Activated T-helper 1 cell treated with anti-CD3 and anti-CD28 coated beads, Interleukin-12 subunit alpha, Interleukin-12 subunit beta, Interleukin-2, Interleukin-4 antibody, amounts not matched to agents 30 ng/mL and 10 ng/mL and 1 ng/mL, durations not matched to agents 14 hours and 24 hours and 36 hours (primary cell): ENCODE results near the gene NKD1. TPM values are rescaled to one million over a fixed set of nuclear protein-coding genes. Genes with fewer than 3 reads are reported as not detected.
A peak's percentile ranks its signal among the peaks of the same experiment; 100 is the strongest.

Source experiments
- DNase-seq: peaks from one replicate; pipeline ENCODE4 v3.0.0; 2021; ENCODE audit warnings: low spot score
- H3K27ac Mint-ChIP-seq: one replicate; pipeline ENCODE4 v1.8.0; 2021; ENCODE audit warnings: mild to moderate bottlenecking, mixed read lengths
- H3K27me3 Mint-ChIP-seq: one replicate; pipeline ENCODE4 v1.8.0; 2022; ENCODE audit warnings: mild to moderate bottlenecking, moderate library complexity, mixed read lengths; ENCODE audit not compliant: insufficient read depth
- H3K36me3 Mint-ChIP-seq: one replicate; pipeline ENCODE4 v1.8.0; 2021; ENCODE audit warnings: low read depth, mixed read lengths
- H3K4me1 Mint-ChIP-seq: one replicate; pipeline ENCODE4 v1.8.0; 2021; ENCODE audit warnings: low read depth, mixed read lengths
- H3K4me3 Mint-ChIP-seq: one replicate; pipeline ENCODE4 v1.8.0; 2021; ENCODE audit warnings: mild to moderate bottlenecking, moderate library complexity, mixed read lengths
- H3K9me3 Mint-ChIP-seq: one replicate; pipeline ENCODE4 v1.8.0; 2021; ENCODE audit warnings: mixed read lengths
- intact Hi-C: fragments of 100-400 bp; cut with micrococcal nuclease; formaldehyde crosslinking; loops from one replicate; pipeline ENCODE4 v1.15.1; 2024
- total RNA-seq: library from RNA; stranded (reverse); gene quantifications from 2 replicates; pipeline ENCODE4 v1.2.3, GENCODE V29; 2022

Gene NKD1
- total RNA-seq, 1 donor from 2014 or later = 1.1 TPM

DNA sequence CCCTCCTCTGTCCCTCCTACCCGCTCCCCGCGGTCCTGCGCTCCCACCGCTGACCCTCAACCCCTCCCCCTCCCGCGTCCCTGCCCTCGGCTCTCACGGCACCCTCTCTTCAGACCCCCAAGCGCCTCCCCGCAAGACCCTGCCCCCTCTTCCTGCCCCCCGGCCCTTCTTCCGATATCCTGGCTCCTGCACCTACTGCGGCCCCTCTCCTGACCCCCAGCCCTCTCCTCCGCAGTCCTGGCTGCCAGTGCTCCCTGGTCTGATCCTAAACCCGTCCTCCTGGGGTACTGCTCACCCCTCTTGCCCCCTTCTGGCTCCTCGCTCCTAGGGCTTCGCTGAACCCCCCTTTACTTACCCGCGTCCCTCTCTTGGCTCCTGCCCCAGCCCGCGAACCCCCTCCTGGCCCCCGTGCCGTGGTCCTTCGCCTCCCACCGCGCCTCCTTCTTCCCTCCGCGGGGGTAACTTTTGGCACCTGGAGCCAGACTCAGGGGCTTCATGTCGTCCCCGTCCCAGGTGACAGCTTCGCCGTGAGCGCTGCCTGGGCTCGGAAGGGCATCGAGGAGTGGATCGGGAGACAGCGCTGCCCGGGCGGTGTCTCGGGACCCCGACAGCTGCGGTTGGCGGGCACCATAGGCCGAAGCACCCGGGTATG is 839 bp downstream of the NKD1 start:
- H3K4me1 Mint-ChIP-seq = peaks cover 14% of the 10 kb centered on the region
- no peaks in the 10 kb centered on the region for H3K36me3 Mint-ChIP-seq
- no peak for DNase-seq
- intact Hi-C loops = loop anchor here (1.0 to 10.0 kb wide), 8 partner anchors 116 to 524 kb away; partner anchors contain the start of gene CNEP1R1
- H3K27me3 Mint-ChIP-seq = peaks cover 38% of the 10 kb centered on the region
- no peak overlapping the region for H3K27ac Mint-ChIP-seq
- peak overlapping the region; percentile 75 for H3K4me3 Mint-ChIP-seq
- H3K9me3 Mint-ChIP-seq = peaks cover 4% of the 10 kb centered on the region

DNA sequence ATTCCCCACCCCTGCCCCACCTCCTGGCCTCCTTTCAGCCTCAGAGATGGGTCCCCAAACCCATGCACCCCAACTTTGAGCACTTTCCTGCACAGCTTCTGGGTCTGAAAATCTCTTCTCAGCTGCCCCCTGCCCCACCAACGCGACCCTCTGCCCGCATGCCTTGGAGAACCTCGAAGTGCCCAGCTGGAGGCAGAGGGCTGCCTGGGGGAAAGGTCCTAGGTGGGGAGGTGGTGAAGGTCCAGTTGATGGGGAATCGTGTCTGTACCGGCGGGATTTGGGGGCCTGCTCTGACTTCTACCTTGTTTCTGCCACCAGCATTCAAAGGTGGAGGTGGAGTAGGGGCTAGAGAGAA is 1.3 kb downstream of the NKD1 start:
- Mint-ChIP-seq H3K9me3 (no peaks in the 10 kb centered on the region), H3K27ac (no peak overlapping the region), H3K4me3 (peak overlapping the region; percentile 70), H3K4me1 (peaks cover 14% of the 10 kb centered on the region), H3K27me3 (peaks cover 38% of the 10 kb centered on the region), H3K36me3 (no peaks in the 10 kb centered on the region)
- DNase-seq = no peak
- intact Hi-C loops = loop anchor here (5.0 to 10.0 kb wide), 3 partner anchors 222 to 337 kb away; no protein-coding TSS in a partner anchor

DNA sequence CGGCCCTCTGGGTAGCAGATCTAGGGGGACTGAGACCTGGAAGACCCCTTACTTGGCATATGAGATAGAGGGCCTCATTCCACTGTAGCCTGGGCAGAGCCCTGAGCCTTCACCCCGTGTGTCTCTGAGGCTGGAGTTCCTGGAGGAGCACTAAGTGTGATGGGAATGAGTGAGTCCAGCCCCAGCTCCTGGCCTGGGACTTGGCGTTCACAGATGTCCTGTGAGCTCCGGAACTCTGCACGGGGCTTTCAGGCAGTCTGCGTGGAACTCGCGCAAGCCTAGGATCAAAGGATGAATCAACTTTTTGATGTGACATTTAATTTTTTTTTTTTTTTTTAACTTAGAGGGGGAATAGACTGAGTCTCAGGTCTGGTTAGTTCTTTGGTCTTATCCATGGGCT is 1.8 kb downstream of the NKD1 start:
- Mint-ChIP-seq H3K4me1 (peaks cover 14% of the 10 kb centered on the region), H3K27me3 (peaks cover 38% of the 10 kb centered on the region), H3K4me3 (peak overlapping the region; percentile 70), H3K36me3 (no peaks in the 10 kb centered on the region), H3K27ac (no peak overlapping the region), H3K9me3 (no peaks in the 10 kb centered on the region)
- DNase-seq = no peak
- intact Hi-C loops = no loop called here

DNA sequence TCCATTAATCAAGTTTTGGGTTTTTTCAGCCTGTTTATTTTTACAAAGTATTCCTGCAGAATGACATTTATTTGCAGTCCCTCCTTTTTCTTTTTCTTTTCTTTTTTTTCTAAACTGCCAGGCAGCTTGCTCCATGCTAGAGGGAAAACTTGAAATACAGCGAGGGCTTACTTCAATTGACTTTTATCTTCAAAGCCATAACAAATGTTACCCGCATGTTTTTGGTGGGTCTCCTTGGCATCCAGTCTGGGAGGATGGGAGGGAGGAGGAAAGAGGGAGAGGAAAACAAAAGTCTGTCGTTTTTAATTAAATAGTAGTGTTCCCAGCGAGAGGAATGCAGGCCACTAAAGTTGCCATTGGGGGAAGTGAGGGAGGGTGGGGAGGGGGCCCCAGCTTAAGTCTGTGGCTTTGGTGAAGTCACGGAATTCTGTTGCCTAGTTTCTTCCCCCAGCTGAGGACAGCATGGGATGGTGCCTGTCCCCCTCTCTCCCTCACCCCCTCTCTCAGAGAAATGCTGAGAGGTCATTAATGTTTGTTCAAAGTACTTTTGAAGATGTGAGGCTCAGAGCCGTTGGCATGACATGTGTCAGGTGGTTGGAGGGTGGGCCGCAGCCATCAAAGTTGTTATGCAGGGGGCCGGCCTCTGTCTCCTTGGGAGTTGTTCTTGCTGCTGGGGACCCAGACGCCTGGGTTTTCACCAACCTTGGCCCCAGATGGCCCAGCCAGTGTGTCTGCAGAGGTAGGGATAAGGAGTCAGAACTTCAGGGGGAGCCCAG is 2.9 kb downstream of the NKD1 start:
- intact Hi-C loops = no loop called here
- Mint-ChIP-seq H3K4me3 (no peak overlapping the region), H3K27me3 (peaks cover 38% of the 10 kb centered on the region), H3K36me3 (no peaks in the 10 kb centered on the region), H3K4me1 (peaks cover 14% of the 10 kb centered on the region), H3K27ac (no peak overlapping the region), H3K9me3 (no peaks in the 10 kb centered on the region)
- no peak for DNase-seq

DNA sequence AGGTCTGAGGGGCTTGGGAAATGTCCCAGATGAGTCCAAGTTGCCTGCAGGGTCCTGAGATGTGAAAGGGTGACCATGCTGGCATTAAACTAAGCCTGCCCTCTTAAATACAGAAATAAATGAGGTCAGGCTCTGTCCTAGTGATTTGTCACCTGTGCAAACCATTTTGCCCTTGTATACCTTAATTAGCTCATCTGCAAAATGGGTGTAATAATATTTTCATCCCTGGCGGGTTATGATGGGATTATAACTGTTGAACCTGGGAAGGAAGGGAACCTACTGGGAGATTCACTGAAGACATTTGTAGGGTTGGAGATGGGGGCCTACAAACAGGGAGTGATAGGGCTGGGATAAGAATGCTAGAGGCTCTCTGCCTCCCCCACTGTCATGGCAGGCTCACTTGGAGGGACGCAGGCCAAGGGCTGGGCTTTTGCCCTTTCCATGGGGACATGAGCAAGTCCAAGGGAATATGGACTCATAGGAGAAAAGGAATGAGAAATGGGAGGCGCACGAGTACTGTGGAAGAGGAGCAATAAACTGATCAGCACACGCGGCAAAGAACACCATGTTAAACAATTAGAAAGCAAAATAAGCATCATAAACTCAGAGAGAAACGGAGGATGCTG is 4.4 kb downstream of the NKD1 start:
- no peaks in the 10 kb centered on the region for H3K9me3 Mint-ChIP-seq
- peaks cover 8% of the 10 kb centered on the region for H3K4me1 Mint-ChIP-seq
- H3K27me3 Mint-ChIP-seq = peaks cover 34% of the 10 kb centered on the region
- no peak overlapping the region for H3K4me3 Mint-ChIP-seq
- intact Hi-C loops = no loop called here
- no peak overlapping the region for H3K27ac Mint-ChIP-seq
- no peaks in the 10 kb centered on the region for H3K36me3 Mint-ChIP-seq
- DNase-seq = no peak

DNA sequence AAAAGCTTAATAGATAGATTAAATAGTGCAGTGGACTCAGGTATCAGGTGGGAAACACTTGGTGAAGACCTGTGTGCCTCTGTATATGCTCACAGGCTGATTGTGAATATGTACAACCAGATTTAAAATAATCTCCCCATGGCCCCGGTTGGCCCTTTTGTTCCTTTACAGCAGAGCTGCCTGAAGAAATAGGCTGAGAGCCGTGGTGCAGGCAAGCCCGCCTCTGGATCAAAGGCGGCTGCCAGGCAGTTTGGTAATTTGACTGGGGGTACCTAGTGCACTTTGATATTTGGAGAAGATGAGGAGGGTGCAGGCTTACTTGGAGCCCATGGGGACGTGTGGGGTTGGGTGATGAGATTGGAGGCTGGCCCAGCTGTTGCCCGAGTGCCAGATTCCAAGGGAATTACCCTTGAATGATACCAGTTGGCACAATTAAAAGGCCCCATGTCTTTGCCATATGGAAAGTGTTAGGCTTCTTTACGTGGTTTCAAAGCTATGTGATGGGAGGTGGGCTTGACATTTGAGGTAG is 5.0 kb downstream of the NKD1 start:
- Mint-ChIP-seq H3K4me3 (no peak overlapping the region), H3K9me3 (no peaks in the 10 kb centered on the region), H3K36me3 (no peaks in the 10 kb centered on the region), H3K4me1 (peaks cover 8% of the 10 kb centered on the region), H3K27me3 (peaks cover 34% of the 10 kb centered on the region), H3K27ac (no peak overlapping the region)
- intact Hi-C loops = no loop called here
- DNase-seq = no peak

DNA sequence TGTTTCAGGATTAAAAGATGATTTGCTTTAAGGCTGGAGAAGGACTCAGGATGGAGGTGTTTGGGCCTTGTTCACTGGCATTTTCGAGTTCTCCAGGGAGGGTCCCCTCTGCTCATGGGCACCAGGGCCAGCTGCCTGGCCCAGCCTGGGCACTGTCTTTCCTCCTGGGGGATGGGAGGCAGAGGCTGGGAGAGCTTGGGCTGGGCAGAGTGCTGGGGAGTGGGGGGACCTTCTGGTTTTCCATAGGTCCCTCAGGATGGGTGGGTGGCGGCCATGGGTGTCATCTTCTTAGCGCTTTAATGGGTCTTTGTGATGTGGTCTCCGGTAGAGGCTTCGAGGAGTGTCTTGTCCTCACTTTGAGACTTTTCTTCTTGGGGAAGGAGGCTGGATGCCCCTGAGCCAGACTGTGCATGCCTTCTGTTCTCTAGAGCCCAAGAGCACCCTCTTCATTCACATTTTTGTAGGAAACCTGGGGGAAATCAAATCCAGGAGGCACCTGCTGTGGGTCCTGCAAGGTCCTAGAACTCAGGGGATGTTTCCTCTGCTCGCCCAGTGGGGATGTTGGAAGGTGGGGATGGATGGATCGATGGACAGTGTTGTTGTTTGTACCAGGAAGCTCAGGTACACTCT is 5.7 kb downstream of the NKD1 start:
- intact Hi-C loops = no loop called here
- Mint-ChIP-seq H3K4me1 (peaks cover 8% of the 10 kb centered on the region), H3K9me3 (no peaks in the 10 kb centered on the region), H3K27me3 (peaks cover 34% of the 10 kb centered on the region), H3K27ac (no peak overlapping the region), H3K36me3 (no peaks in the 10 kb centered on the region), H3K4me3 (no peak overlapping the region)
- DNase-seq = no peak

DNA sequence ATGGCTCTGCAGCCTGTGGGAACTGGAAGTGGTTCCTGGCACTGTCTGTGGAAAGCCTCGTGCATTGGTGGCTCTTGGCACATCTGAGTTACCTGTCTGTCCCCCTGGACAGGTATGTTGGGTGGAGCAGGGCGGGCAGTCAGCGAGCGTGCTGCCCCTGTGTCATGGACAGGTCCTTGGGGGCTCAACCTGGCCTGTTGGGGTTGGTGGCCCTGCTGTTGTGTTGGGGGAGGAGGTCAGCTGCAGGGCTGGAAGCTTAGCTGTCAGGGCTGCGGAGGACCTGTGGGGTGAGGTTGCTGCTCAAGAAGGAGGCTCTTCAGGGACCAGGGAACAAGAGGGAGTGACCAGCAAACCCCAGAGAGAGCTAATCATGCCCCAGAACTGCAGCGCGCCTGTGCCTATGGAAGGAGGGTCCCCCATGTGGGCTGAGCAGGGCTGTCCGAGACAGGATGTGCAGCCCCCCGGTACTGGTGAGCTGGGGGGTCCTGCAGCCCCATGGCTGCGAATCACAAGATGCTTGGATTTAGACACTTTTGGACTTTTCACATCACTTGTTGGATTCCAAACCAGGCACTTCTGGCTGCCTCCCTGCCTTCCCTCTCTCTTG is 7.2 kb downstream of the NKD1 start:
- H3K4me3 Mint-ChIP-seq = no peak overlapping the region
- DNase-seq = no peak
- no peaks in the 10 kb centered on the region for H3K36me3 Mint-ChIP-seq
- no peak overlapping the region for H3K27ac Mint-ChIP-seq
- H3K9me3 Mint-ChIP-seq = no peaks in the 10 kb centered on the region
- intact Hi-C loops = no loop called here
- H3K4me1 Mint-ChIP-seq = no peaks in the 10 kb centered on the region
- peaks cover 21% of the 10 kb centered on the region for H3K27me3 Mint-ChIP-seq

DNA sequence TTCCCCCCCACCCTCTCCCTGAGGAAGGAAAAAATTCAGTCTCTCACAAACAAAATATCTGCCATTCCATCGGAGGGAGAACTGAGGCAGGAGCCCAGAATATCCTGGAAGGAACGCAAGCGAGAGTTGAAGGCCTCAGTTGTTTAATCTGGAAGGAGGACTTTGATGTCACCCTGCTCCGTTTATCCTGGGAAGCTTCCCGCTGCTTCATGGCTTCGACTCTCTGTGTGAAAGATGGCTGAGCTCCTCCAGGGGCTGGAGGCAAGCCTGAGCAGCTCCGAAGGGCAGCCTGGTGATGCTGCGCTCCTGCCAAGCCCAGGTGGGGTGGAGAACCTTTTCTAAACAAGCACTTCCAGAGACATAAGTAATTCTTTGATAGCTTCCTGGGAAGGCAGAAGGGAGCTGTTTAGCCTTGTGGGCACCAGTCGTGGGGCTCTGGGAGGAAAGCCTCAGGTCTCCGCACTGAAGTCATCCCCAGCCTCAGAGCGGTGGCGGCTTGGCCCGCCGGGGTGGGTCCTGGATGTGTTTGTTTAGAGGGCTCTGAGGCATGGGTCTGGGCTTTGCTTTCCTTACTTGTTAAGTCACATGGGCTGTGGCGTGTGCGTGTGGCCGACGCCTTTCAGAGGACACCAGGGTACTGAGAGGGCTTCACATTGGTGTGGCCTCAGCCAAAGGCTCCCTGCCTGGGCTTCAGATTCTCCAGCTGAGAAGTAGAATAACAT is 7.9 kb downstream of the NKD1 start:
- DNase-seq = no peak
- Mint-ChIP-seq H3K4me1 (no peaks in the 10 kb centered on the region), H3K27me3 (peaks cover 15% of the 10 kb centered on the region), H3K9me3 (no peaks in the 10 kb centered on the region), H3K36me3 (no peaks in the 10 kb centered on the region), H3K4me3 (no peak overlapping the region), H3K27ac (no peak overlapping the region)
- intact Hi-C loops = no loop called here

DNA sequence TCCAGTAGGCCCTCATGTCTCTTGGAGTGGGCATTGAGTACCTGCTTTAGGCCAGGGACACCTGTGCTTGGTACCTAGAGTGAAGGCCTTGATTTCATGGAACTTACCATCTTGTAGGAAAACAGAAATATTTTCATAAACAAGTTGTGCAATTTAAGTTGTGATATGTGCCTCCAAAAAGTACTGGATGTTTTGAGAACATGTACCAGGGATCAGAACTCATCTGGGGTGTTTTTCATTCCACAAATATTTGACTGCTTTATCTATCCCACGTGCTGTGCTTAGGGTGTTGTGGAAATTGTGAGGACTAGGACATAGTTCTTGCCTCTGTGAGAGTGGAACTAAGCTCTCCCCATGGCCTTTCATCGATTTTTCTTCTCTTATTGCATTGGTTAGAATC is 8.8 kb downstream of the NKD1 start:
- Mint-ChIP-seq H3K27me3 (peaks cover 11% of the 10 kb centered on the region), H3K9me3 (no peaks in the 10 kb centered on the region), H3K4me3 (no peak overlapping the region), H3K36me3 (no peaks in the 10 kb centered on the region), H3K27ac (no peak overlapping the region), H3K4me1 (no peaks in the 10 kb centered on the region)
- intact Hi-C loops = no loop called here
- no peak for DNase-seq

DNA sequence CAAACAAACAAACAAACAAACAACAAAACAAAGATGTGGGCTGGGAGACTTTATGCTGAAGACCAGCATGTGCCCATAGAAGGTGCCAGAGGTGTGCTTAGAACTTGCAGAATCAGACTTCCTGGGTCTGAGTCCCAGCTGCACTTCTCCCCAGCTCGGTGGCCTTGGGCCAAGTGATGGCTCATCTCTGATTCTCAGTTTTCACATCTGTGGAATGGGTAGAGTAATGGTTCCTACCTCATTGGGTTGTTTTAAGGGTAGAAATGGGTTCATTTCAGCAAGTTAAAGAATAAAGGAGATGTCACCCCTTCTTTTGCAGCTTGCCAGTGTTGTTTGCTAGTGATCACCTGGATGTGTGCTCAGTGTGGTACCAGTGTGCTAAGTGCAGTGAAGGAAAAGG is 10.7 kb downstream of the NKD1 start:
- Mint-ChIP-seq H3K27ac (no peak overlapping the region), H3K27me3 (peaks cover 2% of the 10 kb centered on the region), H3K4me3 (no peak overlapping the region), H3K36me3 (no peaks in the 10 kb centered on the region), H3K9me3 (no peaks in the 10 kb centered on the region), H3K4me1 (no peaks in the 10 kb centered on the region)
- intact Hi-C loops = no loop called here
- no peak for DNase-seq

DNA sequence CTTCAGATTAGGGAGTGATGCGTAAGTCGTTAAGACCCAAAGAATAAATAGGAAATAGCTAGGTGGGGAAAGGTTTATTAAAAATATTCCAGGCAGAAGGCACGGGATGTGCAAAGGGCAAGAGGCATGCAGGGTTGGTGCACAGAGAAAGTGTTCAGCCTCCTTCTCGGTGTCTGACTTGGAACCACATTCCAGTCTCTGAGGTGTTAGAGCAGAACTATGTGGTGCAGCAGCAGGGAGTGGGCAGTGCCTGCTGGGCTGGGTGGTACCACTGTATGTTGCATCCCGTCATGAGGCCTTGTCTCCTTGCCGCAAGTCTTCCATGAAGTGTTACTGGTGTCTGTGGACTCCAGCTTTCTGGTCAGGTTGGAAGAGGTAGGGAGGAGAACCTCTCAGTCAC is 11.1 kb downstream of the NKD1 start:
- intact Hi-C loops = no loop called here
- Mint-ChIP-seq H3K9me3 (no peaks in the 10 kb centered on the region), H3K27me3 (peaks cover 2% of the 10 kb centered on the region), H3K4me1 (no peaks in the 10 kb centered on the region), H3K27ac (no peak overlapping the region), H3K4me3 (no peak overlapping the region), H3K36me3 (no peaks in the 10 kb centered on the region)
- no peak for DNase-seq
